HG03460 (cell line): ENCODE data around the gene CCSER1.
"Not testable (repeated sequence)": the region's sequence is repeated elsewhere in the genome, so short reads cannot be mapped to it uniquely, and the experiment has no call there.

Source experiments
- ATAC-seq: cut with Tn5 transposase; IDR thresholded peaks from one replicate; pipeline ENCODE4 v1.9.1; 2021; ENCODE audit not compliant: unreplicated experiment

The CCSER1 gene

GRCh38 chr4:90815569-90815968 lies 688.4 kb downstream of the CCSER1 start:
- no peak for ATAC-seq

DNA sequence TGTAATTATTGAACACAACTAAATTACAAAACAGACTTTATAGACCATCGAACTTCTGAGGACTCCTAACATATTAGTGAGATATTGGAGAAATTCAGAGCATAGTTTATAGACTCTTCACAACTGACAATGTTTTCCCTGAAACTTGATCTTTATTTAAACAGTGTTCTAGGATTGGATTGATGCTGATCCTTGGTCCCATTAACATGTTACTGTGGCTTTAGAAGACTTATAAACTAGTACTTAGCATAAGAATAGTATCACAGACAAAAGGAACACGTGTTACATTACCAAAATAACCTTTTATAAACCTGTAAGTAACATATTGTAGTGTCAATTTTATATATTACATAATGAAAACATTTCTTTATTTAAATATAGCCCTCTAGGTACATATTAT lies 689.6 kb downstream of the CCSER1 start:
- ATAC-seq, result no peak

GRCh38 chr4:90824266-90825150 lies 697.3 kb downstream of the CCSER1 start:
- ATAC-seq, result peak; percentile 72

GRCh38 chr4:90825849-90826248 lies 698.7 kb downstream of the CCSER1 start:
- ATAC-seq, result no peak

DNA sequence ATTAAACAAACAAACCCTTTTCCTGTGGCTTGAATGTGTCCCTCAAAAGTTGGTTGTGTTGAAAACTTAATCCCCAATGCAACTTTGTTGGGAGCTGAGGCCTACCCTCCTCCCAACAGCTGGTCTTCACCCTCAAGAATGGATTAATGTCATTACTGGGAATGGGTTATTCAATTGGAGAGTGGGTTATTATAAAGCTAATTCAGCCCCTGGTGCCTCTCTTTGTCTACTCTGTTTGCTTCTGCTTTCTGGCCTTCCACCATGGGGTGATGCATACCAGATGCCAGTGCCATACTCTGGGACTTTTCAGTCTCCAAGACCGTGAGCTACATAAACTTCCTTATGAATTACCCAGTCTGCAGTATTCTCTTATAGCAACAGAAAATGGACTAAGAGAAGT lies 706.5 kb downstream of the CCSER1 start:
- no peak for ATAC-seq

- no peak for ATAC-seq
These were observed 710.0 kb downstream of the CCSER1 start for GRCh38 chr4:90837241-90837640.

DNA sequence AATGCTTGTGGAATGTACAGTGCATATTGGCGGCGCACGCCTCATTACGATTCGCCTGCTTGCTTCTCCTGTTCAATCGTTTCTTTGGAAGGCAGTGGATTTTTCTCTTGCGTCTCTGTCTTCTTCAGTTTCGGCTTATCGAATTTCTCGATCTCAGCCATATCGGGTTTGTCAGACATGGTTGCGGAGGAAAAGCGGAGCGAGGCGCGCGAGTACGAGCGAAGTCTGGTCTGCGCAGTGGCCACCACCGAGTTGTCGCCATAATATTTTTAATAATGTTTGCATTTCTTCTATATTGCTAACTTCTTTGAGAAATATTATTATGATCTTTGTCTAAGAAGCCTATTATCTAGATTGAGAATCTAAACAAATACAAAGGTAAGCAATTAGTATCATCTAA lies 711.7 kb downstream of the CCSER1 start:
- not testable (repeated sequence) for ATAC-seq

- no peak for ATAC-seq
These were observed 713.1 kb downstream of the CCSER1 start for GRCh38 chr4:90840291-90840690.

GRCh38 chr4:90840828-90841227 lies 713.6 kb downstream of the CCSER1 start:
- ATAC-seq, result no peak

DNA sequence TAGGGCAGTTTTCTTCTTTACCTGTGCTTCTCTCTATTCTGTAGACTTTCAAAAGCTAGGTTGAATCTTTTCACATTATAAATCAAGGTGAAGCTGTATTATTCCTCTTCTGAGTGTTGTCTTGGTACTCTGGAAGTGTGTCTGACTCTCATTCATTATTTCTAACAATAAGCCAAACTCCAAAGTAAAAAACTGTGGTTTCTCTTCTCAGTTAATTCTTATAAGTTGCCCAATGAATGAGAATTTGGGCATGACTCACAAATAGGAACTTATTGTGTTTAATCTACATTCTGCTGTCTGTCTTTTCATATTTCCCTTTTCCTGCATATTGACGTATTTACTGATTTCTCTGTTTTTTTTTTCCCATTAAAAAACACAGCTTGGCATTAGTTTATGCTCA lies 714.5 kb downstream of the CCSER1 start:
- ATAC-seq, result no peak

DNA sequence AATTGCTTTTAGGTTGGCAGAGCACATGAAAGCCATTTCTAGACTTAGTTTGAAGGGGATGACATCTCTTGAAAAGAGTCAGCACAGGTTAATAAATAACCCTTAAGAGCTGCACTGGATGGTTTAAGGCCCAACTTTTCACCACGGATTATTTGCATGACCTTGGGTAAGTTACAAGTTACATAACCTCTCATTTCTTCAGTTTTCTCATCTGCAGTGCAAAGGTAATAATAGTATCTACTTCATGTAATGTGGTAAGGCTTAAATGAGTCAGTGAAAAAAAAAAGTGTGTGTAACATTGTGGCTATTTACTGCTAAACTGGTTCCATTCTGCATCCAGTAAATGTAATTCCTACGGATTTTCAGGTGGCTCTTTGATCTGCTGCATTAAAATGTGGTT lies 715.8 kb downstream of the CCSER1 start:
- peak; percentile 97 for ATAC-seq

- ATAC-seq, result no peak
These were observed 717.0 kb downstream of the CCSER1 start for GRCh38 chr4:90844241-90844640.

DNA sequence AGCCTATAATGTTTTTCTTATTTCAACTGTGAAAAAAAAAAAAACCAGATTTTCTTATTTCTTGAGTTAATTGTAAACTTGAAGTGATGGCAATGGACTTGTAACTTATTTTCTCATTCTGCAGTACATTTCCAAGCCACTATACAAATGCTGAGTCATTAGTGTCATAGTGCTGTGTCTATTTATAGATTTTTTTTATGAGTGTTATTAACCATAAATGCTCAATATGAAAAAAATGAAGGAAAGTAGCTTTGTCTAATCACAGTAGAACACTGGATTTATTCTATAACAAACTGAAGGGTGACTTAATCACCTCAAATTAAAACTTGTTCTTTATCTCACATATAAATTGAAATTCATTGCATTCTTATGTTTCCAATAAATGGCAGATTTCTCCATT lies 718.6 kb downstream of the CCSER1 start:
- ATAC-seq, result no peak

GRCh38 chr4:90852237-90852636 lies 725.0 kb downstream of the CCSER1 start:
- ATAC-seq, result no peak

DNA sequence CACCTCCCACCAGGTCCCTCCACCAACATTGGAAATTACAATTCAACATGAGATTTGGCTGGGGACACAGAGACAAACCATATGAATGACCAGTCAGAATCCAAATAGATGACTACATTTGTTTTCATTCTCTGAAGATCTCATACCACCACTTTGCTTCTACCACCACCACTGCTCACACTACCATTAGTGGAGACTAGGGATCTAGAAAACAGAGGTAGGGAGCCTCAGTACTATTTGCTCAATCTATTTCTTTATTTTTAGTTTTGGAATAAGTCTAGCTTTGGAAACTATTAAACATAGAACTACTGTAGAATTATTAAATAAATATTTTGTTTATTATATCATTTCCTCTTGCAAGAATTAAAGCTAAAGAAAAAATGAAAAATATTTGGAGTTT lies 727.9 kb downstream of the CCSER1 start:
- no peak for ATAC-seq

- no peak for ATAC-seq
These were observed 730.1 kb downstream of the CCSER1 start for GRCh38 chr4:90857081-90857820.

- no peak for ATAC-seq
These were observed 748.6 kb downstream of the CCSER1 start for GRCh38 chr4:90875791-90876190.

DNA sequence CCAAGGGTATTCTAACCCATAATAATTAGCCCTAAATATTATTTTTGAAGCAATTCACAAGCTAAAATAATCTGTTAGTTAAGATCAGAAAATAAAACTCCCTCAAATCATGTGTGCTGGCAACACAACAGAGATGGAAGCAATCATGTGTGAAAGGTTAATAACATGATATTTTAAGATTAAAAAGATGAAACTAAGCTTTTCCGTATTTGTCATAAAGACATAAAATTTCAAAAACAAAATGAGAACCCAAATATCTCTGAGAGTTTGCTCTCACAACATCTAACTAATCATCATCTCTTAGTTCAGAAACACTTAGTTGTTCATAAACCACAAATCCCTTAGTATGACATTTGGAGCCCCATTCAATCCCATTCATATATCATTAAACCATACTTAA lies 749.1 kb downstream of the CCSER1 start:
- ATAC-seq, result no peak

GRCh38 chr4:90883519-90883918 lies 756.3 kb downstream of the CCSER1 start:
- no peak for ATAC-seq

DNA sequence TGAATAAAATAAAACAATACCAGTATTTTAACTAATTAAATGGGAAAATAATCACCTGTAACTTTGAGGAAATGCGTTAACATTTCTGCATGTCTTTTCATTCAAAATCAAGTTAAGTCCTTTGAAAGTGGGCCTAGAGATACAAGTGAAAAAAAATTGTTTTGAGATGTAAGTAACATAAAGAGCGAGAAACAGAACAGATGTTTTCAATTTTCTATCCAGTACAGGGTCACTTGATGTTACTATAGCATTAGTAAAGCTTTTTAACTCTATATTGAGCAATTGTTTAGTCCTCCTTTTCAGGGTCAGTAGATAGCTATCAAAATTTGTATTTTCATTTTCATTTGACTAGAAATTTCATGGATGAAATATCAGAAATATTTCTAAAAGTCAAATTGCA lies 761.4 kb downstream of the CCSER1 start:
- ATAC-seq, result no peak

- no peak for ATAC-seq
These were observed 762.0 kb downstream of the CCSER1 start for GRCh38 chr4:90889171-90889570.

GRCh38 chr4:90903413-90903812 lies 776.2 kb downstream of the CCSER1 start:
- ATAC-seq, result not testable (repeated sequence)
